ENCODE data around the gene EPRS1.
A peak's percentile ranks its signal among the peaks of the same experiment; 100 is the strongest.
"Not testable (repeated sequence)": the region's sequence is repeated elsewhere in the genome, so short reads cannot be mapped to it uniquely, and the experiment has no call there.

The EPRS1 gene

DNA sequence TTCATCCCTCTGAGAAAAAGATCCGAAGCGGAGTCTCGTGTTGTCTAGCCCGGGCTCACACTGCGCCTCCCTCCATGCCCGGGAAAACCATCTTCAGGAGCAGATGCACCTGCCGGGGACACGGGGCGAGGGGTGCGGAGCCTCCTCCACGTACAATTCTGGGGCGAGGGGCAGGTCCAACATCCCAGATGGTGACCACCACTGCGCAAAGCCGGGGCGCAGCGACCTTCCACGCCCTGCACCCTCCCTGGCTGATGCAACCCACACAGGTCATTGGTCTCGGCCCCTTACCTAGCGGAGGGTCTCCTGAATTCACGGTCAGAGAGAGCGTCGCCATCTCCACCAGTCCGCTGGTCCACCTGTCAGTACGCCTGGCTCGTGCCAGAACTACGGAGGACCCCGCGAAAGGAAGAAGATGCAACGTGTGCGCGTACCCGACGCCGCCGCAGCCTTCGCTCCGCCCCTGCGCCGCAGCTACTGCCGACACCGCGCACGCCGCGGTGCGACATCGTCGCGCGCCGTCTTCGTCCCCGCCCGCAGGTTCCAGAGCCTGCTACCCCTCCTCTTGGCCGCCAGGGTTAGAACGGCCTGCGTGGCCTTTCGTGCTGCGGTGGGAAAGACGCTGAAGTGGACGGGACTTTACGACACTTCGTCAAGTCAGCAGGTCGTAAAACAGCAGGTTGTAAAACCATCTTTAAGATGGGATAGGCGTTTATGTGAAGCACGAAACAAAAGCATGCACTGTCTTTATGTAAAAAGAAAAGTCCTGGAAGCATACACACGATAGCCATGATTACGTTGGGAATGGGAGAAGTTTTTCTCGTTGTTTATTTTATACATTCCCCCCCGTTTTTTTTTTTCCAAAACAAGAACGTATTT is at the start of gene EPRS1:
TSS of gene EPRS1 (minus strand) at position 454 of the 879 bp plus-strand sequence. CDS start at position 337, 117 bp downstream.
- DNase-seq (ENCODE audit: low read depth) = peak; percentile 81

DNA sequence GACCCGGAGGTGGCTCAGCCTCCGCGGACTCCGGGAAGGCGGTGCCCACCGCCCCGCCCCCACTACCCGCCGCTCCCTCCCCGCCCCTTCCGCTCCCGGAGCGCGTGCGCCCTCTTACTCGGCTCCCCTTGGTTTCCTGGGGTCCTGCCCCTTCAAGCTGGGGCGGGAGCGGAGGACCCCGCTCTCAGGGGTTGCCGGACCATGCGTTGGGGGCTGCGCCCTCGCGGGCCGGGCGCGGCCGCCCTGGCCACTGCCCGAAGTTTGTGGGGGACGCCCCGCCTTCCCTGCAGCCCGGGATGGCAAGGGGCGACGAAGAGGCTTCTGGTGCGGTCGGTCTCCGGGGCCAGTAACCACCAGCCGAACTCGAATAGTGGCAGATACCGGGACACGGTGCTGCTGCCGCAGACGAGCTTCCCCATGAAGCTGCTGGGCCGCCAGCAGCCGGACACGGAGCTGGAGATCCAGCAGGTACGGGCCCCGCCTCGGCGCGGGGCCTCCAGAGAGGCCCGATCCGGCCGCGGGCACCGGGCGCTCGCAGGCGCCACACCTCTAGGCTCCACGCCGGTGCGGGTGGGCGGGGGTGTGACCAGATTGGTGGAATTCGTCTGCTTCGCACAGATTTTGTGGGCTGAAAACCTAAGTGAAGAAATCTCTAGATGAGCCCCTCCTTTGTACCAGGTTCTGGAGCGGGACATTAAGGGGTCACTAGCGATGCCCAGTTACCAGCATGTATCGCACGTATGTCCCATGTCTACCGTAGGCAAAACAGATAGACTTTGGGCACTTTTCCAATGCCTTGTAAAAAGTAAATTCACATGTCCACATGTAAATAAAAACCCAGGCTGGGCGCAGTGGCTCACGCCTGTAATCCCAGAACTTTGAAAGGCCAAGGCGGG is 48.0 kb upstream of the EPRS1 start, which contains the start of gene IARS2:
TSS of gene IARS2 (plus strand) at position 117 of the 896 bp plus-strand sequence. CDS start at position 202, 85 bp downstream.
- DNase-seq (ENCODE audit: low read depth) = peak; percentile 83

DNA sequence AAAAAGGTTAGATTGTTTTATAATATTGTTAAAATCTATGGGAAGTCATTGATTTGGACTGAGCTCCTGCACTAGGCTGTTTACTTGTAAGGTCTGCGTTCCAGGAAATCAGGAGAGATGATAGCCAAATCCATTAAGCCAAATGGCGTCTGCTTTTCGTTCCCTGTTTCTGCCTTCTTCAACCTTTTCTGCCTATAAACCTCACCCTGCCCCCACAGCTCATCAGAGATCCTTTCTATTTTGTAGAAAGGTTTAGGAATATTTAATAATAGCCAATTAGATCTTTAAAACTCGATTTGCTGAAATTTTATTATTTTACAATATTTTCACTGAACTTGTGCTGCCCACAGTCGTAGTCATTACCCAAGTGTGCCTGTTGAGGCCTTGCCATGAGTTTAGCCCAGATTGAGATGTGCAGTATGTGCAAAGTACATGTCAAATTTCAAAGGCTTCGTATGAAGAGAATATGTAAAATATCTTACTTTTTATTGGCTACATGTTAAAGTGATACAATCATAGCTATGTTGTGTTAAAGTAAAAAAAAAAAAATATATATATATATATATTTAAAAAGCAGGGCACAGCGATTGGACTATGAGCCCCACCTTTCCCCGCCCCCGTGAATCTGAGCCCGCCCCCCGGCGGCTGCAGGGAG is 47.2 kb upstream of the EPRS1 start:
- no peak for DNase-seq (ENCODE audit: low read depth)

DNA sequence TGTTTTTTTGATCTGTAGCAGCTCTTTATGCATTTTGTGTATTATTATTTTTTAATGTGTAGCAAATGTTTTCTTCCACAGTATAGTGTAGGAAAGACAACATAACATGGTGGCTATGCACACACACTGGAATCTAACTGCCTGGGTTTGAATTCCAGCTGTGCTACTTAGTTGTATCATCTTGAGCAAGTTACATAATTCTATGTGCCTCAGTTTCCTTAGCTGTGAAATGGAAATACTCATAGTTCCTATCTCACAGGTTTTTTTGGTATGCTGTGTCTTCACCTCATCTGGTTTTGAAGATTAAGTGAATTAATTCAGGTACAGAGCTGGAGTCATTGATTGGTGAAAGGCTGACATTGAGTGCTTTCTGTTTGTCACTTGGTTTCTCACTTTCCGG is 46.4 kb upstream of the EPRS1 start:
- no peak for DNase-seq (ENCODE audit: low read depth)

DNA sequence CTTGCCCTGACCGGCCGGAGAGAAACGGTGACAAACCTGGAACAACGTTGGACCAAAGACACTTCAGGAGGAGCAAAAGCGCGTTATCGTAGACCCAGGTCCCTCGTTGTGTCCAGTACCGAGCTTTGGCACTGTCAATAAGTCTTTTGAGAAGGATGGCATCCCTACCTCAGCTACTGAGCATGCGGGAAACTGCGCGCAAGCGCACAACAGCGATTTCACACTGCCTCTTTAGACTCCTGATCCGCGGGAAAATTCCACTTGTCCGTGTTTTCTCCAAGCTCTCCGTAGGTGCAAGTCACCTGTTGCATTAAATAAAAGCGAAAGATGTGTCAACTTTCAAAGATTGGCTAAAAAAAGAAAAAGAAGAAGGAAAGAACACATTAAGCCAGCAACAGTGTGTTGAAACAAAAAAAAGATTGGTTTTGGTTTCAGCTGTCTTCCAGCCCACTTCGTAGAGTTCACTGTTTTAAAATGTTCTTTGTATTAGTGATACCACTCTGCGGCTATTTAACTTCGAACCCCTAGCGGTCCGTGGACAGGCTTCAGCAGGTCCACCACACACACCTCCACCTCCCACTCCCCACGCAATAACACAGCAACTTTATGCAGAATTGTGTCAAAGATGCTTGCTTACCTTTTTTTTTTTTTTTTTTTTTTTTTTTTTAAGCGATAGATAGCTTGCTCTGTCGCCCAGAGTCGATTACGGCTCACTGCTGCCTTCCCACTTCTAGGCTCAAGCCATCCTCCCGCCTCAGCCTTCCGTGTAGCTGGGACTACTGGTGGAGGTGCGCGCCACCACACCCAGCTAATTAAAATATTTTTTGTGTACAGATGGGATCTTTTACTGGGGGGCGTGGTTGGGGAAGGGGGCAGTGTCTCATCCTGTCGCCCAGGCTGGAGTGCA is 43.6 kb upstream of the EPRS1 start, which contains the start of gene BPNT1:
TSS of gene BPNT1 (minus strand) at position 139 of the 907 bp plus-strand sequence. CDS start 9,942 bp downstream, outside the sequence.
- peak; percentile 100 for DNase-seq (ENCODE audit: low read depth)

DNA sequence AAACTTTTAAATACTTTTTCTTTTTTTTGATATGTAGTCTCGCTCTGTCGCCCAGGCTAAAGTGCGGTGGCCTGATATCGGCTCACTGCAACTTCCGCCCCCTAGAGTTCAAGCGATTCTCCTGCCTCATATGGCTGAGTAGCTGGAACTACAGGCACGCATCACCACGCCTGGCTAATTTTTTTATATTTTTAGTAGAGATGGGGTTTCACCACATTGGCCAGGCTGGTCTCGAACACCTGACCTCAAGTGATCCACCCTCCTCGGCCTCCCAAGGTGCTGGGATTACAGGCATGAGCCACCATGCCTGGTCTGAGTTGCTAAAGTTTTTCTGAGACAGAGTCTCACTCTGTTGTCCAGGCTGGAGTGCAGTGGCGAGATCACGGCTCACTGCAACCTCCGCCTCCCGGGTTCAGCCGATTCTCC is 40.0 kb upstream of the EPRS1 start:
- not testable (repeated sequence) for DNase-seq (ENCODE audit: low read depth)

DNA sequence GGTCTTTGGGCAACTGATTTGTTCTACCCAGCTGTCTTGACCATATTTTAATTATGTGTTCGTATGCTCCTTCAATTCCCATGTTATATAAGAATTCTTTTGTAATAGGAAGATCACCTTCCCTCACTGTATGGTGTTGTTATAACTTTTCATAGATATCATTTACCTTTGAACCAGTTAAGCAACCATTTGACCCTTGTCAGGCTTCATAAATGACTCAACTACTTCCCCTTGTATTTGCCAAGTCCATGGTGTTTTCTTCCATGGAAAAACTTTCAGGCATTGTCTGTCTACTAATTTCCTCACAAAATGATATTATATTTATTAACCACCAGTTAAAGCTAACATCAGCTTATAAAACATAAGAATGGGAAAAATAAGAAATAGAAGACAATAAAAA is 38.2 kb upstream of the EPRS1 start:
- no peak for DNase-seq (ENCODE audit: low read depth)

DNA sequence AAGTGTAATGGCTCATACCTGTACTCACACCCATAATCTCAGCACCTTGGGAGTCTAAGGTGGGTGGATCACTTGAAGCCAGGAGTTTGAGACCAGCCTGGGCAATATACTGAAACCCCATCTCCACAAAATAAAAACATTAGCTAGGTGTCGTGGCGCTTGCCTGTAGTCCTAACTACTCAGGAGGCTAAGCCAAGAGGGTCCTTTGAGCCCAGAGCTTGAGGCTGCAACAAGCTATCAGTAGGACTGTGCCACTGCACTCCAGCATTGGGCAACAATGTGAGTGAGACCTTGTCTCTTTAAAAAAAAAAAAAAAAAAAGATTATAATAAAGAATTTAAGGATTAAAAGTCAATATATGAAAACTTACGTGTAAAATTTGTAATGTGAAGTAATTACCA is 31.6 kb upstream of the EPRS1 start:
- no peak for DNase-seq (ENCODE audit: low read depth)

GRCh38 chr1:220076861-220077762 is 30.8 kb upstream of the EPRS1 start:
- no peak for DNase-seq (ENCODE audit: low read depth)

- no peak for DNase-seq (ENCODE audit: low read depth)
These were observed 21.2 kb upstream of the EPRS1 start for GRCh38 chr1:220067269-220068204.

GRCh38 chr1:220062629-220063028 is 16.3 kb upstream of the EPRS1 start:
- DNase-seq (ENCODE audit: low read depth) = no peak

DNA sequence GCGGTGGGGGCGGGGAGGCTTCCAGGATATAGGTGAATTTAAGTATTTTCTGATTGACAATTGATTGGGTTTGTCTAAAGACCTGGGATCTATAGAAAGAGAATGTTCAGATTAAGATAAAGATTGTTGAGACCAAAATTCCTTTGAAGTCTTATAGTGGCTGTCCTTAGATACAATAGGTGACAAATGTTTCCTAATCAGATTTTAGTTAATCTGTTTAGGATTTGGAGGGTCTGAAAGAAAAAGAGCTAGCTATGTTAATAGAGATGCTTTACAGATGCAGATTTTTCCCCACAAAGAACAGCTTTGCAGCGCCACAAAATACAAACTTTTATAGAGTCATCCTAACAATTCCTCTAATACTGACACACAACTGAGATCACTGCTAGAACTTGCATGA is 14.6 kb upstream of the EPRS1 start:
- no peak for DNase-seq (ENCODE audit: low read depth)

DNA sequence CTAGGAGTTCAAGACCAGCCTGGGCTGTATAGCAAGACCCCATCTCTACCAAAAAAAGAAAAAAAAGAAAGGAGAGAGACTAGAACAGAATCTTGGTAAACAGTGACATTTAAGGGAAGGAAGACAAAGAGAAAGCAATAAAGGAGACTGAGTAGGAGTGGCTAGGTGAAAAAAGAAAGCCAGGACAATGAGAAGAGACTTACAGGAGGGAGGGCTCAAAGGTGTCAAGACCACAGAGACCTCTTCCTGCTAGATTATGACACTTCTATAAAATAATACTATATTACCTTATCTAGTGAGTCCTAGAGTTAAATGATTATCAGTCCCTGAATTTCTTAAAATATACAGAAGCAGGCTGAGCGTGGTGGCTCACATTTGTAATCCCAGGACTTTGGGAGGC is 10.1 kb upstream of the EPRS1 start:
- DNase-seq (ENCODE audit: low read depth) = no peak

- DNase-seq (ENCODE audit: low read depth) = no peak
These were observed 801 bp downstream of the EPRS1 start for GRCh38 chr1:220045356-220046051.

DNA sequence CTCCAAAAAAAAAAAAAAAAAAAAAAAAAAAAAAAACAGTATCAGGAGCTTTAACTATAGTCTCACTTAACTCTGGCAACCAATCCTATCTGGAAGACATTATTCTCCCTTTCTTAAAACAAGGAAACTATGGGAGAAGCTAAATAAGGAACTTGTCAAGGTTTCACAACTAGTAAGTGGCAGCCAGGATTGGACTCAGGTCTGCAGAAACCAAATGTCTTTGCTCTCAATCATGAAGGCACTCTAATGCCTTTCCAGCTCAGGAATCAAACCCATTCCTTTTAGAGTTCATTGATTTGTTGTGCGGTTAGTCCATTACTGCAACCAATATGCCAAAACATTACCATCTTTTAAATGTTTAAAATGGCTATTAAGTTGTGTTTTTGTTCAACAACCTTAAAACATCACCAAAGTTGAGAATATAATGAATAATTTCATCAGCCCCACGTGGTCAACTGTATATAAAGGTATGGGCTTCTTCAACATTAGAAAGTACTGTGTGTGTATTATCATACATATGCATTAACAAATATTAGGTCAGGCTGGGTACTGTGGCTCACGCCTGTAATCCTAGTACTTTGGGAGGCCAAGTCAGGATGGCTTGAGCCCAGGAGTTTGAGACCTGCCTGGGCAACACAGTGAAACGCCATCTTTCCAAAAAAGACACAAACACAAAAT is 1.5 kb downstream of the EPRS1 start:
- no peak for DNase-seq (ENCODE audit: low read depth)

DNA sequence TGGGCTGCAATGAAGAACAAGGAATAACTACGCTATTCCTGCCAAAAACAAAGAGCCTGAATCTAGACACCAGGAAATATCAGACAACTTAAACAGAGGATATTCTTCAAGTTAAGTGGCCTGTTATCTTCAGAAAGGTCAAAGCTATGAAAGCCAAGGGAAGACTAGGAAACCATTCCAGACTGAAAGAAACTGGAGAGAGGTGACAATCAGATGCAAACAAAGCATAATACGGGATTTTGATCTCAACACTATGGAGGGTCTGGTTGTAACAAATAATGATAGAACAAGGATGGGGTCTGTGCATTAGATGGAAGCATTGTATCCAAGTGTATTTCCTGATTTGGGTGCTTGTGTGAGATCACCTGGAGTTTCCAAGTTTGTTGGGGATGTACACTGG is 2.7 kb downstream of the EPRS1 start:
- DNase-seq (ENCODE audit: low read depth) = no peak

GRCh38 chr1:220040028-220040596 is 6.2 kb downstream of the EPRS1 start:
- no peak for DNase-seq (ENCODE audit: low read depth)

Measured in stimulated activated CD8-positive, alpha-beta memory T cell treated with anti-CD3 and anti-CD28 coated beads, Interleukin-15, amount 100 ng/mL, for 1 hour (primary cell).